Measurements from ENCODE around the gene ELP2.

GRCh38 chr18:36201765-36202164 is 72.1 kb downstream of the ELP2 start:
- TF ChIP-seq CTCF (conservative IDR thresholded peaks at IDR 0.05; ENCODE audit: low read depth, low read length) (no peak), EZH2 (IDR thresholded peaks at IDR 0.05; ENCODE audit: borderline replicate concordance, low read depth, low read length, poor library complexity, severe bottlenecking) (no peak)

All from A673 (cell line).